HCT116 (cell line): ENCODE results near the gene AK3. TPM values are rescaled to one million over a fixed set of nuclear protein-coding genes. Genes with fewer than 3 reads are reported as not detected.

Source experiments
- ATAC-seq: fragments of 200-7000 bp; cut with Tn5 transposase; 2 replicates; pipeline ENCODE4 v1.9.1; 2020; ENCODE audit warnings: mild to moderate bottlenecking, moderate library complexity
- BruUV-seq: library from RNA; stranded (reverse); fragments of 400-500 nt; replicated peaks from 2 replicates; lab custom pipeline; 2021; lab: Mats Ljungman, UMichigan
- CTCF ChIA-PET: fragments of 300-600 bp; sonication (Branson Sonifier 250); formaldehyde crosslinking; loops from one replicate; lab custom pipeline; 2021; ENCODE audit warnings: antibody characterized with exemption; lab: Charles Lee
- POLR2A ChIA-PET: fragments of 300-600, 350-600 bp; sonication (Branson Sonifier 250); formaldehyde crosslinking; loops from one replicate; lab custom pipeline; 2021; ENCODE audit warnings: antibody characterized with exemption; lab: Charles Lee
- RAD21 ChIA-PET, 2 experiments: fragments of 300-600 bp; sonication (Branson Sonifier 250); formaldehyde crosslinking; loops; one replicate each; lab custom pipeline; 2023; ENCODE audit warnings: low total read pairs in 2 of 2; ENCODE audit not compliant: uncharacterized antibody in 2 of 2, unreplicated experiment in 2 of 2, low non-redundant PET in 1 of 2; lab: Charles Lee
- DNase-seq: peaks from one replicate; pipeline ENCODE4 v3.0.0-alpha.2; 2010; ENCODE audit warnings: low read depth, low spot score
- H2AFZ ChIP-seq: fragments of 200-600 bp; shearing (Covaris generic), sonication (generic); 2 replicates; pipeline ENCODE4 v1.6.1; 2017; ENCODE audit warnings: low read depth, mixed run types, mixed read lengths, antibody characterized with exemption, low read length; ENCODE audit not compliant: poor library complexity, severe bottlenecking
- H3K27ac ChIP-seq: 2 replicates; pipeline ENCODE4 v1.5.1; 2012; ENCODE audit warnings: low read depth, low read length
- H3K27me3 ChIP-seq: fragments of 200-600 bp; sonication (generic); 2 replicates; pipeline ENCODE4 v1.6.1; 2016; ENCODE audit warnings: mixed run types, low read length, mixed read lengths; ENCODE audit not compliant: insufficient read depth
- H3K36me3 ChIP-seq, 2 experiments: fragments of 200-500 bp in 1 of 2; fragments of 200-600 bp in 1 of 2; sonication (Bioruptor generic) in 1 of 2; sonication (generic) in 1 of 2; 2 replicates each; pipeline versions ENCODE4 v1.5.1 to v1.6.1; 2014 to 2016; ENCODE audit warnings: low read length in 2 of 2, inconsistent platforms in 1 of 2, mixed read lengths in 1 of 2, mixed run types in 1 of 2; ENCODE audit not compliant: insufficient read depth in 2 of 2, control insufficient read depth in 1 of 2
- H3K4me1 ChIP-seq, 2 experiments: fragments of 200-600 bp in 1 of 2; sonication (generic) in 1 of 2; 2 replicates each; pipeline versions ENCODE4 v1.5.1 to v1.6.1; 2012 to 2017; ENCODE audit warnings: low read length in 2 of 2, inconsistent platforms in 1 of 2, mild to moderate bottlenecking in 1 of 2, mixed read lengths in 1 of 2, mixed run types in 1 of 2, moderate library complexity in 1 of 2; ENCODE audit not compliant: insufficient read depth in 2 of 2, control insufficient read depth in 1 of 2
- H3K4me2 ChIP-seq: fragments of 200-600 bp; sonication (generic); 2 replicates; pipeline ENCODE4 v1.6.1; 2017; ENCODE audit warnings: mixed run types, low read length, mixed read lengths
- H3K4me3 ChIP-seq, 2 experiments: fragments of 200-600 bp in 1 of 2; sonication (generic) in 1 of 2; replicated peaks in 1 of 2; 2 replicates each; pipeline ENCODE4 v1.5.1; 2011 to 2016; ENCODE audit warnings: low read length in 2 of 2, control low read depth in 1 of 2, low read depth in 1 of 2, mild to moderate bottlenecking in 1 of 2, mixed read lengths in 1 of 2, mixed run types in 1 of 2
- H3K79me2 ChIP-seq: fragments of 200-600 bp; sonication (generic); 2 replicates; pipeline ENCODE4 v1.6.1; 2017; ENCODE audit warnings: mild to moderate bottlenecking, mixed run types, low read length, moderate library complexity, mixed read lengths; ENCODE audit not compliant: insufficient read depth
- H3K9ac ChIP-seq: fragments of 200-600 bp; sonication (generic); 2 replicates; pipeline ENCODE4 v1.6.1; 2016; ENCODE audit warnings: low read length, mixed read lengths
- H3K9me2 ChIP-seq: fragments of 200-600 bp; sonication (generic), shearing (Covaris generic); 2 replicates; pipeline ENCODE4 v1.6.1; 2017; ENCODE audit warnings: mixed run types, mild to moderate bottlenecking, moderate library complexity; ENCODE audit not compliant: insufficient read depth
- H3K9me3 ChIP-seq, 2 experiments: fragments of 200-500 bp in 1 of 2; fragments of 200-600 bp in 1 of 2; sonication (Bioruptor generic) in 1 of 2; sonication (generic) in 1 of 2; 2 replicates each; pipeline ENCODE4 v1.6.1; 2014 to 2017; ENCODE audit warnings: low read length in 2 of 2, mixed read lengths in 2 of 2, inconsistent platforms in 1 of 2, low read depth in 1 of 2, mild to moderate bottlenecking in 1 of 2, mixed run types in 1 of 2, moderate library complexity in 1 of 2; ENCODE audit not compliant: control insufficient read depth in 1 of 2, insufficient read depth in 1 of 2
- H4K20me1 ChIP-seq: fragments of 200-600 bp; sonication (generic), shearing (Covaris generic); 2 replicates; pipeline ENCODE4 v1.6.1; 2017; ENCODE audit warnings: mixed run types, mild to moderate bottlenecking, moderate library complexity; ENCODE audit not compliant: insufficient read depth
- ATF3 ChIP-seq: IDR thresholded peaks from 2 replicates; pipeline ENCODE4 v1.6.1; 2012
- EZH2 ChIP-seq: fragments of 200-600 bp; sonication (generic); IDR thresholded peaks from 2 replicates; pipeline ENCODE4 v1.6.1; 2017; ENCODE audit warnings: antibody characterized with exemption, mixed run types
- EZH2phosphoT487 ChIP-seq: fragments of 200-600 bp; IDR thresholded peaks from 2 replicates; pipeline ENCODE4 v1.6.1; 2018; ENCODE audit warnings: antibody characterized with exemption, borderline replicate concordance
- JUND ChIP-seq: IDR thresholded peaks from 2 replicates; pipeline ENCODE4 v1.6.1; 2012
- MAX ChIP-seq: IDR thresholded peaks from 2 replicates; pipeline ENCODE4 v1.6.1; 2012
- POLR2A ChIP-seq: IDR thresholded peaks from 2 replicates; pipeline ENCODE4 v1.7.0; 2011; ENCODE audit warnings: borderline replicate concordance; ENCODE audit not compliant: insufficient read depth, insufficient read length; ENCODE audit errors: extremely low read depth
- POLR2AphosphoS5 ChIP-seq: IDR thresholded peaks from 2 replicates; pipeline ENCODE4 v1.6.1; 2011; ENCODE audit warnings: mild to moderate bottlenecking, low read depth, low read length, moderate library complexity
- REST ChIP-seq: IDR thresholded peaks from 2 replicates; pipeline ENCODE4 v1.6.1; 2012; ENCODE audit warnings: low read depth
- SIN3A ChIP-seq: IDR thresholded peaks from 2 replicates; pipeline ENCODE4 v1.6.1; 2012; ENCODE audit warnings: low read depth
- TCF7L2 ChIP-seq: IDR thresholded peaks from 2 replicates; pipeline ENCODE4 v1.7.0; 2011; ENCODE audit warnings: borderline replicate concordance, inconsistent platforms; ENCODE audit not compliant: insufficient read depth, insufficient read length; ENCODE audit errors: extremely low read depth
- ZBTB33 ChIP-seq: IDR thresholded peaks from 2 replicates; pipeline ENCODE4 v1.6.1; 2011; ENCODE audit warnings: mild to moderate bottlenecking, low read length, moderate library complexity; ENCODE audit not compliant: insufficient replicate concordance; ENCODE audit errors: extremely low read depth
- ZNF274 ChIP-seq: fragments of 200-500 bp; sonication (Bioruptor generic); IDR thresholded peaks from 2 replicates; pipeline ENCODE4 v1.6.1; 2014; ENCODE audit warnings: mild to moderate bottlenecking, low read depth, low read length, inconsistent platforms
- intact Hi-C: fragments of 100-400 bp; cut with micrococcal nuclease; formaldehyde crosslinking; loops from 2 replicates; pipeline ENCODE4 v1.10.0; 2022
- total RNA-seq: library from RNA; stranded (reverse); gene quantifications from one replicate; pipeline ENCODE4 v1.2.1, GENCODE V29; 2021; ENCODE audit not compliant: unreplicated experiment

AK3 gene
- total RNA-seq, 1 experiment from 2014 or later = 43.0 TPM

- Histone ChIP-seq H3K36me3 (peaks cover 17 to 25% of the 10 kb centered on the region in 2 experiments), H4K20me1 (no peaks in the 10 kb centered on the region; the same call in 1 of the 2 replicates), H3K4me2 (no peak overlapping the region), H3K9me3 (no peaks in the 10 kb centered on the region), H3K79me2 (no peaks in the 10 kb centered on the region), H3K27me3 (no peaks in the 10 kb centered on the region), H3K4me3 (no peak overlapping the region), H3K9ac (no peak overlapping the region), H3K9me2 (no peaks in the 10 kb centered on the region), H2AFZ (no peak overlapping the region), H3K4me1 (no peaks in the 10 kb centered on the region), H3K27ac (no peak overlapping the region)
- DNase-seq = no peak
- no peak for ATAC-seq
- CTCF ChIA-PET = no interaction called here
- POLR2A ChIA-PET = no interaction called here
- intact Hi-C loops = no loop called here
- BruUV-seq = no TSS peak
- RAD21 ChIA-PET = no interaction called here
- TF ChIP-seq POLR2AphosphoS5 (no peak), MAX (no peak), JUND (no peak), ZNF274 (no peak), ZBTB33 (no peak), ATF3 (no peak), TCF7L2 (no peak), POLR2A (no peak), EZH2phosphoT487 (no peak), EZH2 (no peak), REST (no peak), SIN3A (no peak)
Measured at GRCh38 chr9:4704129-4704528, 36.9 kb downstream of the AK3 start.
